ENCODE data around the gene PIGM. TPM values are rescaled to one million over a fixed set of nuclear protein-coding genes. Genes with fewer than 3 reads are reported as not detected.

PIGM gene
- total RNA-seq, 4 donors from 2014 or later: 3.0 to 7.0 (median 4.3) TPM

DNA sequence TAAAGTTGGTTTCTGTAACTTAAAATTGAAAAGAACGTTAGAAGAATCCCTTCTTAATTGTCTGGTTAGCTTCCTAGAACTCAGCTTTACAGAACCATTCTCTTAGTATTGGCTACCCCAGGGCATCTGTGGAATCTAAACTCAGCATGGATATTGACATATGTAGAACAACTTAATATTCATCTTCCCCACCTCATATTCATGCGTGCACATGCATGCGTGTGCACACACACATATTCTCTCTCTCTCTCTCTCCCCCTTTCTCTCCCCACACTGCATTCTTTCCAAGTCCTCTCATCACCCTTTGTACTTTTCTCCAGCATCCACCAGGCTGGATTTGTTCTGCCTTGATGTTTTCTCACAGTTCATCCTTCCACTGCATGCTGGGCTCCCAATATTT lies 13.4 kb downstream of the PIGM start:
- peaks cover 0 to 4% (median 1%) of the 10 kb centered on the region in 4 donors for H3K4me1 ChIP-seq
- H3K36me3 ChIP-seq: no peaks in the 10 kb centered on the region
- H3K27ac ChIP-seq: no peak overlapping the region
- no peaks in the 10 kb centered on the region for H3K27me3 ChIP-seq
- DNase-seq (ENCODE audit: low spot score in 2 of 2): no peak
- H3K4me3 ChIP-seq: no peak overlapping the region
- no peaks in the 10 kb centered on the region for H3K9me3 ChIP-seq
- TF ChIP-seq EP300 (IDR thresholded peaks at IDR 0.05) (no peak), POLR2A (IDR thresholded peaks at IDR 0.05) (no peak)
- TF ChIP-seq, protein P1, sequence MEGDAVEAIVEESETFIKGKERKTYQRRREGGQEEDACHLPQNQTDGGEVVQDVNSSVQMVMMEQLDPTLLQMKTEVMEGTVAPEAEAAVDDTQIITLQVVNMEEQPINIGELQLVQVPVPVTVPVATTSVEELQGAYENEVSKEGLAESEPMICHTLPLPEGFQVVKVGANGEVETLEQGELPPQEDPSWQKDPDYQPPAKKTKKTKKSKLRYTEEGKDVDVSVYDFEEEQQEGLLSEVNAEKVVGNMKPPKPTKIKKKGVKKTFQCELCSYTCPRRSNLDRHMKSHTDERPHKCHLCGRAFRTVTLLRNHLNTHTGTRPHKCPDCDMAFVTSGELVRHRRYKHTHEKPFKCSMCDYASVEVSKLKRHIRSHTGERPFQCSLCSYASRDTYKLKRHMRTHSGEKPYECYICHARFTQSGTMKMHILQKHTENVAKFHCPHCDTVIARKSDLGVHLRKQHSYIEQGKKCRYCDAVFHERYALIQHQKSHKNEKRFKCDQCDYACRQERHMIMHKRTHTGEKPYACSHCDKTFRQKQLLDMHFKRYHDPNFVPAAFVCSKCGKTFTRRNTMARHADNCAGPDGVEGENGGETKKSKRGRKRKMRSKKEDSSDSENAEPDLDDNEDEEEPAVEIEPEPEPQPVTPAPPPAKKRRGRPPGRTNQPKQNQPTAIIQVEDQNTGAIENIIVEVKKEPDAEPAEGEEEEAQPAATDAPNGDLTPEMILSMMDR (IDR thresholded peaks at IDR 0.05): no peak
- WGBS, 2 donors: 65 to 68% methylated on average over 3 of the region's 3 CpGs

DNA sequence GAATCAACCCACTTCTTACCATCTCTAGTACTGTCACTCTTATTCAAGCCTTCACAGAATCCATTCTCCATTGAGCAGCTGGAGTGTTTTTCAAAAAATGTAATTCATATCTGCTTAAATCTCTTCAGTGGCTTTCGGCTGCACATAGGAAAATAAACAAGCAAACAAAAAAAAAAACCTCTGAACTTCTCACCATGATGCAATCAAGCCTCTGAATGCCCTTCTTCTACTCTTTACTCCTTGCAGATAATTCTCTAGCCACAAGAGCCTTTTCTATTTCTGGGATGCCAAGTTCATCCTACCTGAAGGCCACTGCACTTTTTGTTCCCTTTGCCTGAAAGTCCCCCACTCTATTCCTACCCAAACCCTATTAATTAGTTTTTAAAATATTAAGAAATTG lies 14.2 kb downstream of the PIGM start:
- Histone ChIP-seq H3K36me3 (no peaks in the 10 kb centered on the region), H3K27me3 (no peaks in the 10 kb centered on the region), H3K4me1 (no peaks in the 10 kb centered on the region), H3K4me3 (no peak overlapping the region), H3K9me3 (no peaks in the 10 kb centered on the region), H3K27ac (no peak overlapping the region)
- no peak for TF ChIP-seq EP300 (IDR thresholded peaks at IDR 0.05)
- no peak for TF ChIP-seq POLR2A (IDR thresholded peaks at IDR 0.05)
- TF ChIP-seq, protein P1 (IDR thresholded peaks at IDR 0.05): no peak
- 33 to 59% methylated on average over 1 of the region's 1 CpG for WGBS, 2 donors
- no peak for DNase-seq (ENCODE audit: low spot score in 2 of 2)

DNA sequence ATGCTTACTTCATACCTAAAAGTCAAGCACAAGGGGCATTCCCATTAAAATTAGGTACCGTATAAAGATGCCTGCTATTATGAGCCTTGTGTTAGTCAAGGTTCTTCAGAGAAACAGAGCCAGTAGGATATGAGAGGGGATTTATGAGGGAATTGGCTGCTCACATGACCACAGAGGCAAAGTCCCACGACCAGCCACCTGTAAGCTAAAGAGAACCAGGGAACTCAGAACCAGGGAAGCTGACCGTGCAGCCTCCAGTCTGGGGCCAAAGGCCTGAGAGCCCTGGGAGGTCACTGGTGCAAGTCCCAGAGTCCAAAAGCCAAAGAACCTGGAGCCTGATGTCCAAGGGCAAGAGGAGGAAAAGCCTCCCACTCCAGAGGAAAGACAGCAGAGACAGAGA lies 20.0 kb downstream of the PIGM start:
- Histone ChIP-seq H3K36me3 (no peaks in the 10 kb centered on the region), H3K27me3 (no peaks in the 10 kb centered on the region), H3K4me1 (no peaks in the 10 kb centered on the region), H3K27ac (no peak overlapping the region), H3K9me3 (no peaks in the 10 kb centered on the region), H3K4me3 (no peak overlapping the region)
- TF ChIP-seq, protein P1 (IDR thresholded peaks at IDR 0.05): no peak
- TF ChIP-seq POLR2A (IDR thresholded peaks at IDR 0.05) (no peak), EP300 (IDR thresholded peaks at IDR 0.05) (no peak)
- 61 to 62% methylated on average over 3 of the region's 3 CpGs for WGBS, 2 donors
- no peak for DNase-seq (ENCODE audit: low spot score in 2 of 2)

DNA sequence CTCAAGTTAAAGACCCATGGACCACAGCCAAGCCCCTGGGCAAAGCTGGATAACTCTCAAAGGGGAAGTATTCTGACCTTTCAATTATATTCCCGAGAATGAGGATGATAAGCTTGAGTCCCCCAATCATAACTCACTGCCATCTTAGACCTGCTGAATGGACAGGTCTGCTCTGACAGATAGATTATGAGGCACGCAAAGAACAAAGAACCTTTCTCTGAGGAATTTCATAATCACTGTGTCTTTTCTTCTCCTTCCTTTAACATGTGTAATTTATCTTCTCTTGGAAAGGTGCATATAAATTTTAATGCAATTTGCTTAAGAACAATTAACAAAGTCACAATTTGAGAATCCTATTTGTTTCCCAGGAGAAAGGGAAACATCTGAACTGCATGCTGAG lies 22.0 kb downstream of the PIGM start:
- 39 to 49% methylated on average over 2 of the region's 2 CpGs for WGBS, 2 donors
- no peaks in the 10 kb centered on the region for H3K4me1 ChIP-seq
- DNase-seq (ENCODE audit: low spot score in 2 of 2): no peak
- no peaks in the 10 kb centered on the region for H3K9me3 ChIP-seq
- no peak overlapping the region for H3K4me3 ChIP-seq
- H3K36me3 ChIP-seq: no peaks in the 10 kb centered on the region
- no peak overlapping the region for H3K27ac ChIP-seq
- no peaks in the 10 kb centered on the region for H3K27me3 ChIP-seq
- TF ChIP-seq, protein P1 (IDR thresholded peaks at IDR 0.05): no peak

DNA sequence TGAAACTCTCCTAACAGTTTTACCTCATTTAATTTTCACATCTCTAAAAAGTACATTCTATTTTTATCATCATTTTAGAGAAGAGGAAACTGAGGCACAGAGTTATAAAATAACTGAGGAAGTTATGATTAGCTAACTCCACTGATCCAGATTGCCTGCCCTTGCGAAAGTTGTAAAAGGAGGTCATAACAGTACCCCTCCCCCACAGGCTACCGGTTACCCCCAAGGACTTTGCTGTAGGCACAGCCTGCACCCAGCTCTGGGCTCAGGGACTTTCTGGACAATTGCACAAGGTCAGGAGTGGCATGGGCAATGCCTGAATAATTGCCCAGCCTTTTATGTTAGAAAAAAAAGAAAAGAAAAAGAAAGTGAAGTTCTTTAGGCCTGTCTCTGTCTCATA lies 22.7 kb downstream of the PIGM start:
- no peak overlapping the region for H3K27ac ChIP-seq
- H3K4me1 ChIP-seq: no peaks in the 10 kb centered on the region
- H3K36me3 ChIP-seq: no peaks in the 10 kb centered on the region
- WGBS, 2 donors: 39 to 49% methylated on average over 2 of the region's 2 CpGs
- H3K4me3 ChIP-seq: no peak overlapping the region
- no peak for DNase-seq (ENCODE audit: low spot score in 2 of 2)
- no peaks in the 10 kb centered on the region for H3K9me3 ChIP-seq
- H3K27me3 ChIP-seq: no peaks in the 10 kb centered on the region
- no peak for TF ChIP-seq EP300 (IDR thresholded peaks at IDR 0.05)
- TF ChIP-seq POLR2A (IDR thresholded peaks at IDR 0.05): no peak
- TF ChIP-seq, protein P1 (IDR thresholded peaks at IDR 0.05): no peak
